ENCODE results near the gene OBSCN.
A peak's percentile ranks its signal among the peaks of the same experiment; 100 is the strongest.

OBSCN gene

GRCh38 chr1:228212415-228212965 lies 4.6 kb downstream of the OBSCN start:
- Histone ChIP-seq H2BK15ac (ENCODE audit: low read depth, poor library complexity, severe bottlenecking) (no peak overlapping the region), H2BK120ac (ENCODE audit: low read depth, low read length) (no peak overlapping the region), H4K8ac (ENCODE audit: low read length) (no peak overlapping the region), H3K79me1 (replicated peaks; ENCODE audit: low read length, poor library complexity, severe bottlenecking) (no peaks in the 10 kb centered on the region), H2BK12ac (ENCODE audit: low read length in 2 of 2) (peak overlapping the region in 1 of 2 experiments; percentile 57), H3K4me3 (ENCODE audit: insufficient read depth in 1 of 2, low read depth in 1 of 2, low read length in 2 of 2) (peak overlapping the region in 1 of 2 experiments; percentile 11), H2AFZ (ENCODE audit: low read depth, low read length) (peak overlapping the region; percentile 6), H3K27ac (ENCODE audit: low read length, poor library complexity, severe bottlenecking) (no peak overlapping the region), H2BK5ac (ENCODE audit: low read depth, low read length, poor library complexity, severe bottlenecking) (no peak overlapping the region), H3K36me3 (ENCODE audit: control insufficient read depth in 1 of 2, insufficient read depth in 2 of 2, low read depth in 1 of 2, low read length in 2 of 2) (peaks cover 0 to 35% of the 10 kb centered on the region in 2 experiments), H3K4ac (ENCODE audit: low read depth in 1 of 2, low read length in 2 of 2) (peak overlapping the region in 1 of 2 experiments; percentile 6), H3K23ac (ENCODE audit: low read length in 2 of 2) (no peak overlapping the region), H3K18ac (ENCODE audit: low read depth in 1 of 2, low read length in 2 of 2) (peak overlapping the region in 1 of 2 experiments; percentile 16), H3K4me2 (ENCODE audit: low read length, poor library complexity, severe bottlenecking) (peak overlapping the region; percentile 60), H3K9me3 (ENCODE audit: control insufficient read depth, low read length) (no peaks in the 10 kb centered on the region), H2AK5ac (ENCODE audit: low read length, severe bottlenecking) (no peak overlapping the region), H3K14ac (ENCODE audit: low read length in 2 of 2) (peak overlapping the region in 1 of 2 experiments; percentile 18), H4K91ac (ENCODE audit: low read length) (no peak overlapping the region), H3K27me3 (ENCODE audit: control insufficient read depth in 1 of 2, insufficient read depth in 1 of 2, low read length in 2 of 2) (peaks cover 2 to 53% of the 10 kb centered on the region in 2 experiments), H3K4me1 (ENCODE audit: control insufficient read depth, insufficient read depth, low read depth, low read length) (peaks cover 21% of the 10 kb centered on the region), H3K9ac (ENCODE audit: low read length) (no peak overlapping the region)
- WGBS: 18% methylated on average over 57 of the region's 66 CpGs
- DNase-seq: peak; percentile 6

- Histone ChIP-seq H3K4me2 (ENCODE audit: low read length, poor library complexity, severe bottlenecking) (peak overlapping the region; percentile 86), H4K8ac (ENCODE audit: low read length) (peak overlapping the region; percentile 73), H3K9ac (ENCODE audit: low read length) (no peak overlapping the region), H3K14ac (ENCODE audit: low read length in 2 of 2) (no peak overlapping the region), H2BK120ac (ENCODE audit: low read depth, low read length) (no peak overlapping the region), H3K4me1 (ENCODE audit: control insufficient read depth, insufficient read depth, low read depth, low read length) (peaks cover 21% of the 10 kb centered on the region), H4K91ac (ENCODE audit: low read length) (peak overlapping the region; percentile 95), H2AK5ac (ENCODE audit: low read length, severe bottlenecking) (no peak overlapping the region), H3K36me3 (ENCODE audit: control insufficient read depth in 1 of 2, insufficient read depth in 2 of 2, low read depth in 1 of 2, low read length in 2 of 2) (peaks cover 0 to 35% of the 10 kb centered on the region in 2 experiments), H3K23ac (ENCODE audit: low read length in 2 of 2) (no peak overlapping the region), H3K4me3 (ENCODE audit: insufficient read depth in 1 of 2, low read depth in 1 of 2, low read length in 2 of 2) (peak overlapping the region; percentile 61 to 70), H2BK15ac (ENCODE audit: low read depth, poor library complexity, severe bottlenecking) (peak overlapping the region; percentile 30), H3K79me1 (replicated peaks; ENCODE audit: low read length, poor library complexity, severe bottlenecking) (no peaks in the 10 kb centered on the region), H3K27me3 (ENCODE audit: control insufficient read depth in 1 of 2, insufficient read depth in 1 of 2, low read length in 2 of 2) (peaks cover 0 to 48% of the 10 kb centered on the region in 2 experiments), H3K9me3 (ENCODE audit: control insufficient read depth, low read length) (no peaks in the 10 kb centered on the region), H2BK5ac (ENCODE audit: low read depth, low read length, poor library complexity, severe bottlenecking) (no peak overlapping the region), H3K18ac (ENCODE audit: low read depth in 1 of 2, low read length in 2 of 2) (peak overlapping the region in 1 of 2 experiments; percentile 34), H2AFZ (ENCODE audit: low read depth, low read length) (peak overlapping the region; percentile 32), H2BK12ac (ENCODE audit: low read length in 2 of 2) (no peak overlapping the region), H3K27ac (ENCODE audit: low read length, poor library complexity, severe bottlenecking) (no peak overlapping the region), H3K4ac (ENCODE audit: low read depth in 1 of 2, low read length in 2 of 2) (peak overlapping the region in 1 of 2 experiments; percentile 2)
- 2% methylated on average over 62 of the region's 67 CpGs for WGBS
- DNase-seq: peak; percentile 84
Observed at GRCh38 chr1:228212966-228213844, 5.4 kb downstream of the OBSCN start.

GRCh38 chr1:228213917-228214808 lies 6.3 kb downstream of the OBSCN start:
- Histone ChIP-seq H3K4me2 (ENCODE audit: low read length, poor library complexity, severe bottlenecking) (peak overlapping the region; percentile 86), H3K79me1 (replicated peaks; ENCODE audit: low read length, poor library complexity, severe bottlenecking) (peaks cover 1% of the 10 kb centered on the region), H2AFZ (ENCODE audit: low read depth, low read length) (no peak overlapping the region), H3K9me3 (ENCODE audit: control insufficient read depth, low read length) (no peaks in the 10 kb centered on the region), H3K9ac (ENCODE audit: low read length) (no peak overlapping the region), H3K4me3 (ENCODE audit: insufficient read depth in 1 of 2, low read depth in 1 of 2, low read length in 2 of 2) (peak overlapping the region in 1 of 2 experiments; percentile 59), H3K4ac (ENCODE audit: low read depth in 1 of 2, low read length in 2 of 2) (peak overlapping the region in 1 of 2 experiments; percentile 20), H3K36me3 (ENCODE audit: control insufficient read depth in 1 of 2, insufficient read depth in 2 of 2, low read depth in 1 of 2, low read length in 2 of 2) (peaks cover 0 to 44% of the 10 kb centered on the region in 2 experiments), H3K27me3 (ENCODE audit: control insufficient read depth in 1 of 2, insufficient read depth in 1 of 2, low read length in 2 of 2) (peaks cover 0 to 41% of the 10 kb centered on the region in 2 experiments), H2AK5ac (ENCODE audit: low read length, severe bottlenecking) (no peak overlapping the region), H2BK5ac (ENCODE audit: low read depth, low read length, poor library complexity, severe bottlenecking) (no peak overlapping the region), H2BK15ac (ENCODE audit: low read depth, poor library complexity, severe bottlenecking) (no peak overlapping the region), H3K23ac (ENCODE audit: low read length in 2 of 2) (peak overlapping the region in 1 of 2 experiments; percentile 46), H3K27ac (ENCODE audit: low read length, poor library complexity, severe bottlenecking) (no peak overlapping the region), H4K8ac (ENCODE audit: low read length) (peak overlapping the region; percentile 10), H3K18ac (ENCODE audit: low read depth in 1 of 2, low read length in 2 of 2) (peak overlapping the region in 1 of 2 experiments; percentile 37), H2BK120ac (ENCODE audit: low read depth, low read length) (no peak overlapping the region), H4K91ac (ENCODE audit: low read length) (no peak overlapping the region), H2BK12ac (ENCODE audit: low read length in 2 of 2) (peak overlapping the region in 1 of 2 experiments; percentile 35), H3K14ac (ENCODE audit: low read length in 2 of 2) (peak overlapping the region in 1 of 2 experiments; percentile 72), H3K4me1 (ENCODE audit: control insufficient read depth, insufficient read depth, low read depth, low read length) (peaks cover 21% of the 10 kb centered on the region)
- no peak for DNase-seq
- 40% methylated on average over 39 of the region's 48 CpGs for WGBS
